KMS-11 (cell line): ENCODE results near the gene TSPAN15.

Experiments
- H2AFZ ChIP-seq: fragments of 200-600 bp; sonication (generic); 2 replicates; pipeline ENCODE4 v1.6.1; 2016; ENCODE audit warnings: antibody characterized with exemption, mixed run types, low read depth
- H3K27ac ChIP-seq: fragments of 200-600 bp; sonication (generic); 2 replicates; pipeline ENCODE4 v1.6.1; 2016; ENCODE audit warnings: mild to moderate bottlenecking, mixed run types
- H3K27me3 ChIP-seq: fragments of 200-600 bp; sonication (generic); 2 replicates; pipeline ENCODE4 v1.6.1; 2017; ENCODE audit warnings: mild to moderate bottlenecking, low read depth, mixed run types, moderate library complexity; ENCODE audit not compliant: insufficient read depth
- H3K36me3 ChIP-seq: fragments of 200-600 bp; sonication (generic); 2 replicates; pipeline ENCODE4 v1.6.1; 2017; ENCODE audit warnings: mild to moderate bottlenecking, mixed run types; ENCODE audit not compliant: insufficient read depth
- H3K4me1 ChIP-seq: fragments of 200-600 bp; sonication (generic); 2 replicates; pipeline ENCODE4 v1.6.1; 2016; ENCODE audit warnings: mild to moderate bottlenecking, low read depth, mixed run types; ENCODE audit not compliant: poor library complexity, severe bottlenecking
- H3K4me2 ChIP-seq: fragments of 200-600 bp; sonication (generic); 2 replicates; pipeline ENCODE4 v1.7.0; 2016; ENCODE audit warnings: mild to moderate bottlenecking, mixed run types
- H3K4me3 ChIP-seq: fragments of 200-600 bp; sonication (generic); IDR thresholded peaks from 2 replicates; pipeline ENCODE4 v1.6.1; 2017; ENCODE audit warnings: low read depth, low read length, mixed read lengths; ENCODE audit not compliant: insufficient read depth
- H3K79me2 ChIP-seq: fragments of 200-600 bp; sonication (generic); 2 replicates; pipeline ENCODE4 v1.6.1; 2016; ENCODE audit warnings: low read depth, mixed run types; ENCODE audit not compliant: insufficient read depth
- H3K9ac ChIP-seq: fragments of 200-600 bp; sonication (generic); 2 replicates; pipeline ENCODE4 v1.6.1; 2016; ENCODE audit warnings: mild to moderate bottlenecking, mixed run types
- H4K20me1 ChIP-seq: fragments of 200-600 bp; sonication (generic); 2 replicates; pipeline ENCODE4 v1.6.1; 2016; ENCODE audit warnings: mild to moderate bottlenecking, mixed run types; ENCODE audit not compliant: insufficient read depth
- TF ChIP-seq, protein P1 (sequence below): fragments of 200-600 bp; sonication (generic); conservative IDR thresholded peaks from 2 replicates; pipeline ENCODE4 v1.6.1; 2017; ENCODE audit warnings: low read depth, mild to moderate bottlenecking, antibody characterized with exemption, low read length, moderate library complexity, mixed read lengths

TSPAN15 gene

DNA sequence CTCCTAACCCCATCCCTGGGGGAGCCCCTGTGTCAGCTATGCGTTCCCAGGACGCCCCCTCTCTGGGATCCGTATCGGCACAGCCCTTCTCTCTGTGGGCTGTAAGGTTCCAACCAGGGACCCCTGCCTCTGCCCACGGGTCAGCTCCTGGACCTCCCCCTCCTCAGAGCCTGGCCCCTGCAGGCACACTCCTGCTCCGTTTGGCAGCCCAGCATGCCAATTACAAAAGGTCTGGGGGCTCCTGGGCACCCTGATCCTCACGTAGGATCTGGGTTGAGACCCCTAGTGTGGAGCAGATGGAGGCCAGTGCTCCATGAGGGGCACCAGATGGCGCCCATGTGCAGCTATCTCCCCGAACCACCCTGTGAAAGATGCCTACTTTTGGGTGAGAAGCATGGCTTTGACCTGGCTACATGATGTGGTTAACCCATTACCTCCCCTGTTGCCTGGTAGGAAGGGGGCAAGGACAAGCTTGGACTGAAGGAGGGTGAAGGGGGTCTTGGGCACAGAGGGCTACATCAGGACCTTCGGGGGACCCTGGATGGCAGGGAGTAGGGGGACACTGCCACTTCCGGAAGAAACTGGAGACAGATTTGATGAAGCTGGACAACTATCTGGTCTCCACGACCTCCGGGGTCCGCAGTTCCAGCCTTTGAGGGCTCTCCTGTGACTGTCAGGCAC is 43.5 kb upstream of the TSPAN15 start:
- no peaks in the 10 kb centered on the region for H4K20me1 ChIP-seq
- H3K9ac ChIP-seq: peak overlapping the region; percentile 42; the same call in 1 of the 2 replicates
- H3K79me2 ChIP-seq: no peaks in the 10 kb centered on the region
- H2AFZ ChIP-seq: peak overlapping the region; percentile 70
- no peak overlapping the region for H3K4me3 ChIP-seq
- H3K27me3 ChIP-seq: no peaks in the 10 kb centered on the region
- no peaks in the 10 kb centered on the region for H3K36me3 ChIP-seq
- peak overlapping the region; percentile 41; the same call in 1 of the 2 replicates for H3K27ac ChIP-seq
- H3K4me2 ChIP-seq: peak overlapping the region; percentile 53
- TF ChIP-seq, protein P1, sequence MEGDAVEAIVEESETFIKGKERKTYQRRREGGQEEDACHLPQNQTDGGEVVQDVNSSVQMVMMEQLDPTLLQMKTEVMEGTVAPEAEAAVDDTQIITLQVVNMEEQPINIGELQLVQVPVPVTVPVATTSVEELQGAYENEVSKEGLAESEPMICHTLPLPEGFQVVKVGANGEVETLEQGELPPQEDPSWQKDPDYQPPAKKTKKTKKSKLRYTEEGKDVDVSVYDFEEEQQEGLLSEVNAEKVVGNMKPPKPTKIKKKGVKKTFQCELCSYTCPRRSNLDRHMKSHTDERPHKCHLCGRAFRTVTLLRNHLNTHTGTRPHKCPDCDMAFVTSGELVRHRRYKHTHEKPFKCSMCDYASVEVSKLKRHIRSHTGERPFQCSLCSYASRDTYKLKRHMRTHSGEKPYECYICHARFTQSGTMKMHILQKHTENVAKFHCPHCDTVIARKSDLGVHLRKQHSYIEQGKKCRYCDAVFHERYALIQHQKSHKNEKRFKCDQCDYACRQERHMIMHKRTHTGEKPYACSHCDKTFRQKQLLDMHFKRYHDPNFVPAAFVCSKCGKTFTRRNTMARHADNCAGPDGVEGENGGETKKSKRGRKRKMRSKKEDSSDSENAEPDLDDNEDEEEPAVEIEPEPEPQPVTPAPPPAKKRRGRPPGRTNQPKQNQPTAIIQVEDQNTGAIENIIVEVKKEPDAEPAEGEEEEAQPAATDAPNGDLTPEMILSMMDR: peak; percentile 29
- H3K4me1 ChIP-seq: peaks cover 11% of the 10 kb centered on the region

DNA sequence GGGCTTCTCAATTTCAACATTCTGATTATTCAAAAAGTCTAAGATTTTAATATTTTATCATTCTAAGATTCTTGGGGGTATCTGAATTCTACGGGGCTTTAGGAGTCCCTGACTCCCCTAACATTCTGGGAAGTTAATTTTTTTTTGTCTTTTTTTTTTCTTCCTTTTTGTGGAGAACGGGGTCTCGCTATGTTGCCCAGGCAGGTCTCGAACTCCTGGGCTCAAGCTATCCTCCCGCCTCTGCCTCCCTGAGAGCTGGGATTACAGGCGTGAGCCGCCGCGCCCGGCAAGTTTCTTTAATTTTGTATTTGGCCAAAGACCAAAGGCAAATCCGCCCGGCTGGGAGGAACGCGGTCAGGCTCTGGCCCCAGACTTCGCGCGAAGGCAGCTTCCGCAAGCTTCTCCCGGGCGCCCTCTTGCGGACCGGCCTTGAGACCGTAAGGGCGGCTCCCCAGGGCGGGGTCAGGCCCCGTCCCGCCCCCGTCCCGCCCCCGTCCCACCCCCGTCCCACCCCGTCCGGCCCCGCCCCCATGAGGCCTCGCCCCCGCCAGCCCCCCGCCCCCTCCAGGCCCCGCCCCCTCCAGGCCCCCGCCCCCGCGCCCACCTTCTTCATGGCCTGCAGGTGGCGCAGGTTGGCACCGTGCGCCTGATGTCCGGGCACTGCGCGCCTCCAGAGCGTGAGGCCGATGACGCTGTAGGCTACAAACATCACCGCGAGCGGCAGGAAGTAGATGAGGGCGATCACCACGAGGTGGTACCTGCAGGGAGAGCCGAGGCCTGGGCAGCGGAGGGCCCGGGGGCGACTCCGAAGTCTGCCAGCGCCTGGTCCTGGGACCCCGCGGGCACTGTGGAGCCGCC is 42.7 kb upstream of the TSPAN15 start:
- H3K27ac ChIP-seq: peak overlapping the region; percentile 41
- peaks cover 11% of the 10 kb centered on the region for H3K4me1 ChIP-seq
- H3K4me2 ChIP-seq: peak overlapping the region; percentile 53
- H2AFZ ChIP-seq: peak overlapping the region; percentile 70
- H3K36me3 ChIP-seq: no peaks in the 10 kb centered on the region
- no peaks in the 10 kb centered on the region for H3K27me3 ChIP-seq
- peak overlapping the region; percentile 42; the same call in 1 of the 2 replicates for H3K9ac ChIP-seq
- no peaks in the 10 kb centered on the region for H4K20me1 ChIP-seq
- H3K4me3 ChIP-seq: no peak overlapping the region
- TF ChIP-seq, protein P1: 0 out of 2 replicates have a peak, but pooled peaks have one; percentile 19
- no peaks in the 10 kb centered on the region for H3K79me2 ChIP-seq

DNA sequence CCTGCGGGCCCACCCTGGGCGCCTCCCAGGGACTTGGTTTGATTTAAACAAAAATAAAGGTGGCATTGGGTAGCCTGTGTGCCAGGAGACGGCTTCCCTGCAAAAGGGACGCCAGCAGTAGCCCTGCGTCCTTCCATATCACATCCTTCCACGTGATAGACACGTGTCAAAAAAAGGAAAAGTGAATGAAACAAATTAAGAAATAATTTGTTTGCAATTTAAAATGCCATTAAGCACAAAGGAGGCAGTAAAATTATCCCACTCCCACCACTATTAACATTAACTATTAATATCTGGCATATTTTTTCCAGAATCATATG is 42.1 kb upstream of the TSPAN15 start:
- no peaks in the 10 kb centered on the region for H3K27me3 ChIP-seq
- H3K36me3 ChIP-seq: no peaks in the 10 kb centered on the region
- no peaks in the 10 kb centered on the region for H3K79me2 ChIP-seq
- peak overlapping the region; percentile 35 for H3K27ac ChIP-seq
- H3K4me3 ChIP-seq: no peak overlapping the region
- peaks cover 11% of the 10 kb centered on the region for H3K4me1 ChIP-seq
- no peaks in the 10 kb centered on the region for H4K20me1 ChIP-seq
- H3K4me2 ChIP-seq: no peak overlapping the region
- TF ChIP-seq, protein P1: no peak
- H3K9ac ChIP-seq: peak overlapping the region; percentile 41; the same call in 1 of the 2 replicates
- peak overlapping the region; percentile 58 for H2AFZ ChIP-seq

DNA sequence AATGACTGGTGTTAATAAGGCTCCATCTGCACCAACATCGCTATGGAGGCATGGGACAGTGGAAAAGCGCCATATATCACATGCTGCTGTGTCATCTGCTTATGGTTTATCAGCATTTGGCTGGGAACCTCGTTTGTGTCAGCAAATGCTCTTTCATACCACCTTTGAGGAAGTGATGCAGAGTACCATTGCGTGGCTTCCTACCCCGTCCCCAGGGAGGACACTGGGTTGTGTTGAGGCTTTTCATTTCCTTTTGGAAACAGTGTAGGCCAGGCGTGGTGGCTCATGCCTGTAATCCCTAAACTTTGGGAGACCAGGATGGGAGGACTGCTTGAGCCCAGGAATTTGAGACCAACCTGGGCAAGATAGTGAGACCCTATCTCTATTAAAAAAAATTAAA is 41.3 kb upstream of the TSPAN15 start:
- H3K27me3 ChIP-seq: no peaks in the 10 kb centered on the region
- H3K9ac ChIP-seq: no peak overlapping the region
- H3K36me3 ChIP-seq: no peaks in the 10 kb centered on the region
- H4K20me1 ChIP-seq: no peaks in the 10 kb centered on the region
- no peak overlapping the region for H3K4me2 ChIP-seq
- H3K79me2 ChIP-seq: no peaks in the 10 kb centered on the region
- TF ChIP-seq, protein P1: no peak
- no peak overlapping the region for H3K4me3 ChIP-seq
- peaks cover 11% of the 10 kb centered on the region for H3K4me1 ChIP-seq
- no peak overlapping the region for H2AFZ ChIP-seq
- no peak overlapping the region for H3K27ac ChIP-seq
